HL-60/S4 treated with retinoic acid at 250 ng/mL for 4 days and 3 days (cell line): ENCODE results near the gene TCERG1L.

Source experiments
- in situ Hi-C: fragments of 300-500 bp; cut with MboI; formaldehyde crosslinking; loops from 2 replicates; pipeline ENCODE4 v1.7.0; 2022; ENCODE audit warnings: low sequenced_read_pairs

TCERG1L gene

DNA sequence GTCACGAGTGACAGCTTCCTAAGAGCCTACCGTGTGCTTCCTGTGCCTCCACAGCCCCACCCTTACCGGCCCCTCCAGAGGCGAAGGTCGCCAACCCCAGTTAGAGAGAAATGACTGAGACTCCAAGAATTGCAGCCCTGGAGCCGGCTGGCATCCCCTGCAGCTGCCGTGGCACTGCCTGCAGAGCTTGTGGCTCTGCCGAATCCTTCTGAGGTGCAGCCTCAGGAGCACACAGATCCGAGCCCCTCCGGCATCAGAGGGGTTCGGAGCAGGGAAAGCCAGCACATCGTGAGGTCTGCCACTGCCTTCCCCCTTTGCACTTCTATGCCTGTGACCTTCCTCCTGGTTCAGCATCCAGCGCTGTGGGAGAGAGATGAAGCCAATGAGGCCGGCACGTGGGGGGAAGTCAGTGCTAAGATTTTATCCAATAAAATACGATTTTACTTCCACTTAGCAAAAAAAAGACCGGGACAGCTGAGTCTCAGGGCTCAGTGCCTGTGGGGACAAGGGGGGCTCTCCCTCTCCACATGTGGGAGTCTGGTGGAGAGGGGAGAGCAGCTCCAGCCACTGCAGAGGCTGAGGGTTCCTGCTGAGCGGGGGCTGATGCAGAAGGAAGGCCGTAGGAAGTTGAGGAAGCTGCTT is 80.1 kb downstream of the TCERG1L start:
- in situ Hi-C loops: no loop called here

DNA sequence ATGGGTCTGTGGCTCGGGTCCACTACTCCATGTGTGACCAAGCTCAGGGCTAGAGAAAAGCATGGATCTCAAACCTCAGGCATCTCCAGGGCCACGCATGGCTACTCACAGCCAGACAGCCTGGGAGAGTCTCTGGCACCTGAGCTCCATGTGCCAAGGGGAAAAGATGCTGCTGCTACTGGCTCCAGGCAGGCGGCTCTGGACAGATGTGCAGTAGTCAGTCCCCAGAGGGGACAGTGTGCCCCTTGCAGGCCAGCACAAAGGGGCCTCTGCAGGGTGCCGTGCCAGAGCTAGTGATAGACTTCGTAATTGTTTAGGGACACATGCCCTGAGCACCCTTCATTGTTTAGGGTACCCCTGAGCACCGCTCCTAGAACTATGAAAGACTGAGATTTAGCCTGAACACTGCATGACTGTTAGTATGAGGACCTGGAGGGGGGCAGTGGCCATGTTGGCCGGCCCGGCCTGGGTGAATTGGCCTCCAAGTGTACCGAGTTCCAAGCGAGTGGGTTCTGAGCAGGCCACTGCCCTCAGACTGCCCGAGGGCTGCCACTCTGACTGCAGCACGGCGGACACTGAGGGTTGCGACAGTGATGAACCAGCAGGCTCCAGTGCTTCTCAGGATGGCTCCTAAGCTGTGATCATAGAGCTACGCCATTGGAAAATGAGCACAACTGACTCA is 80.7 kb downstream of the TCERG1L start:
- in situ Hi-C loops: no loop called here

GRCh38 chr10:131230166-131230565 is 81.4 kb downstream of the TCERG1L start:
- in situ Hi-C loops: no loop called here

- in situ Hi-C loops: no loop called here
Measured at GRCh38 chr10:131227163-131227740, 84.3 kb downstream of the TCERG1L start.

DNA sequence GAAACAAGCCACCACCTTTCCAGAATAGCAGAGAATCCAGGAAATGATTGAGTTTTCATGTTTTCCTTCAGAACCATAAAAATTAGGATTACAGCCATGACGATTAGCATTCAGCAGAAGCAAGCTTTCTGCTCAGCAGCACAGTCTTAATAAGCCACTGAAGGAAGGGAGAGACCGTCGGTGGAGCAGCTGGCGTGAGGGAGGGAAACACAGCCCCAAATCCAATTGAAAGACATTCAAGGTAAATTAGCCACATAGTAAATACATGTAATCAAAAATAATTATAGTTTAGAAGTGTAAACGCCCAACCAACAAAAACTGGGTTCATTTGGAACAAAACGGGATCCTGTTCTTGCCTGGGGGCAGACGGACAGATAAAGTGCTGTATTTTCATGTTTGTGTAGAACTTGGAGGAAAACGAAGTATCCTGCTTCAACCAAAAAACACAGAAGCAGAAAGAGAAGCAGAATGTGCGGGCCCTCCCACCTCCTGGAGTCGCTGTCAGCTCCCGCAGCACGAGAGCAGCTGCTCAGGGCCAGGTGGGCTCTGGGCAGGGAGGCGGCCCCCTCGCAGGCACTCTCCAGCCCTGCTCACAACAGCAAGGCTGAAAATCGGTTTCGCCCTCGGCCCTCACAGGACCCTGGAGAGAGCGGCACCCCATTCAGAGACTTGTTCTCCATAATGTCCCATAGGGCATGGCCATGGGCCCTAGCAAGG is 84.9 kb downstream of the TCERG1L start:
- in situ Hi-C loops: no loop called here

DNA sequence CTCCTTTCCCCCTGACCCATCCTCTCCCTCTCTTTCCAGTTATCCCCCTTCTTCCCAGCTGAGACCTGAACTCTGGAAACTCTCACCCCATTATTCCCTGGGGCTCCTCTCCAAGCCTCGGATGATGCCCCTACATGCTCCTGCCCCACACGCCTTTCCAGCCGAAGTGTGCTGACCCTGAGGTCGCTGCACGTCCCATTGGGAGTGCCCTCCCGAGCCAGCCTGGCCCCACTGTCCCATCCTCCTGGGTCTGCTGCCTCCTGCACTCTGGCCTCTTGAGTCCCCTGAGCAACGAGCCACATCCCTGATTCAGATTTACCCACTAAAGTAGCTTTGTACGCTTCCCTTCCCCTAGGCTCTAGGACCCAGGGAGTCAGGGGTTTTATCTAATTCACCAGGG is 87.4 kb downstream of the TCERG1L start:
- in situ Hi-C loops: no loop called here

- in situ Hi-C loops: no loop called here
Measured at GRCh38 chr10:131223422-131223821, 88.1 kb downstream of the TCERG1L start.

- in situ Hi-C loops: no loop called here
Measured at GRCh38 chr10:131222986-131223385, 88.5 kb downstream of the TCERG1L start.

DNA sequence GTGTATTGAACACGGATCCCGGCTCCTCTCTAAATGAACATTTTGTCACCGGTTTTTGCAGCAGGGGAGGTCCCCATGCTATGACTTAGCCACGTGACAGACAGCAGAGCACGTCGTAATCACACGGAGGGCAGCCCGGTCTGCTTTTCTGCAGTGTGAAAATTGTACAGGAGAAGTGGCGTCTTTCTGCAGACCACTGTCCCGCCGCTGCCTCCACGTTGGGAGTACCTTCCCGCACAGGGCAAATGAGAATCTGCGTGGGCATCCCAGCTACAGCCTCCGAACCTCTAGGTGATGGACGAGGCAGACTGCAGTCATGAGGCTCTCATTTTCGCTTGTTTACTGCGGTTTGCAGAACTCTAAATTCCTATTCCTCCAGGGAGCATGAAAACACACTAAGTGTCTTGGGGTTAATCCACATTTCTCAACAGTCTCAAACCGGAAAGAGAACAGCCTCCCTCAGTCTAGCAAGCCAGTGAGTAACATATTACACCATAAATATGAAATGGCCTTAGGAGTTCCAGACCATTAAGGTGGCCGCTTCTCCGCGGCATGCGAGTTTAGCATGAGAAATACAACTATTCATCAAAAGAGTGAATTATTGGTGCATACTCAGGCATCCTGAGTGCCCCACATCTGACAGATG is 89.8 kb downstream of the TCERG1L start:
- in situ Hi-C loops: no loop called here

GRCh38 chr10:131220601-131221171 is 90.8 kb downstream of the TCERG1L start:
- in situ Hi-C loops: no loop called here

DNA sequence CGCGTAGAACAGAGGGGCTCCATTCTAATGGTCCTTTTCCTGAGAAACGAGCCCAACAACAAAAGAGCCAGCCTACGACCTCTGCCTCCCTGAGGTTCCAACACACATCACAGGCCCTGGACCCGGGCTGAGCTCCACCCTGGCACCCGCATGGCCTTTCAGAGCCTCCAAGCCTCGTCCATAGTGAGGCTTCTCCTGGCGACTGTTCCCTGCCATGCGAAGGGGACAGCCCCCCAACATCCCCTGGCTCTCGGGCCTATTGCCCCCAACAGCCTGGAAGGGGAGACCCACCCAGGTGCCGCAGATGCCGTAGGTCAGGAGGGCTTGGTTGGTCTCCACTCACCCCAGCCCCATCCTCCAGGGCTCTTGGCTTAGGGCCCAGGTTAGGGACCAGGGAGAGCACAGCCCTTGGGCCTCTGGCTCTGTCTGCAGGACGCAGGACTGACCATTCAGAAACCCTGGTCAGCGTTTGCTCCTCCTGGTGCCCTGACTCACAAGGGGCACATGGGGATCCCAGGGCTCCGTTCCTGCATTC is 91.5 kb downstream of the TCERG1L start:
- in situ Hi-C loops: no loop called here

DNA sequence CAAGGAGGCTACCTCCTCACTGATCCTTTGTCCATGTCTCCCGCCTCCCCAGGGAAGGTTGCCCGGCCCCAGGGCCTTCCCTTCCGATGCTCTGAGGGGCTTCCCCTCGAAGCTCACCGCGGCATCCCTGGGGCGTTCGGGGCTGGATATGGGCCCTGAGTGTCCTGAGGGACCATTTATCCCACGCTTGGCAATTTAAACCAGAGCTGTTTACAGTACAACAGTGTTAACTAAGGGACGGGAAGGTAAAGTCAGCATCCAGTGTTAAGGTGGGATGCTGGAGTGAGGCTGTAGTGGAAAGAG is 92.0 kb downstream of the TCERG1L start:
- in situ Hi-C loops: no loop called here

DNA sequence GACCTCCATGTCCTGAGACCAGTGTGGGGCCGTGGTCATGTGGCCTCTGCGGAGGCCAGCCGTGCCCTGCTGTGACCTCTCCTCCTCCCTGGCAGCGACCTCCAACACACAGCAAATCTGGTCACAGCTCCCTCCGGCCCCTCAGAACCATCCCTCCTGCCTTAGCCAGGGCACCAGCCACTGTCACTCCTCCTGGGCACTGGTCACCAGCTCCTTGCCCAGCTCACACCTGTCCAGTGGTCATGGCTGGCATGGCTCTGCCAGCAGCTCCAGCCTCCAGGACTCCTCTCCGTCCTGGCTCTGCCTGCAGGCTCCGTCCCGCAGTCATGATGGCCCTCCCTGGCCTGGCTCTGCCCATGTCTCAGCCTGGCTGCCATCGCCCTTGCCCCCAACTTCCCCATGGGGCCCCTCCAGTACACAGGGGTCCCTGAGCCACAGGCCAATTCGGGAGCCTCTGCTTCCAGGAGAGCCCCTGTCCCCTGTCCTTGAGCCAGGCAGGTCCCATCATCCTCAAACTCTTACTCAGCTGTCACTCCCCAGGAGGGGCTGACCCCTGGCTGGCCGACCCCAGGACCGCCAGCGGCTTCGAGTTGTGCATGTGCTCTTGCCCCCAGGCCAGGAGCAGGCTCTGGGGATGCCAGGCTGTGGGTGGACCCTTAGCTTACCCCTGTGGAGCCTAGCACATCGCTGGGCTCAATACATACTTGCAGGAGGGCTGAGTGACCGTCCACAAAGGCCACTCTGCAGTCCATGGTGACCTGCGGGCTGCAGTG is 92.5 kb downstream of the TCERG1L start:
- in situ Hi-C loops: no loop called here

GRCh38 chr10:131216681-131217230 is 94.8 kb downstream of the TCERG1L start:
- in situ Hi-C loops: no loop called here

DNA sequence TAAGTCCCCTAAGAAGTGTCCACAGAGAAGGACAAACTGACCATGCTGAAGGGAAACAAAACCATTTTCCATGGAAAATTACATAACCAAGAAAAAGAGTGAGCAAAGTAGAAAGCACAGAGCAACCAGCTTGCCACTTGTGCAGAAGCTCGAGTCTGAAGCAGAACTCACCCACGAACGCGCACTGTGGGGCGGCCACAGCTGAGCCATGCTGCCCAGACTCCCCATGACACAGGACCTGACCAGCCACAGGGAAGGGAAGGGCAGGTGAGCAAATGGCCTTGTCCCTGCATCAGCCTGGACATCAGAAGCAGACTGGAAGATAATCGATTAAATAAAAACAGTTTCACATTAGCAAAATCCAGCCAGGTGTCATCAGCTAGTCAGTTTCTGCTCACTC is 95.7 kb downstream of the TCERG1L start:
- in situ Hi-C loops: no loop called here

DNA sequence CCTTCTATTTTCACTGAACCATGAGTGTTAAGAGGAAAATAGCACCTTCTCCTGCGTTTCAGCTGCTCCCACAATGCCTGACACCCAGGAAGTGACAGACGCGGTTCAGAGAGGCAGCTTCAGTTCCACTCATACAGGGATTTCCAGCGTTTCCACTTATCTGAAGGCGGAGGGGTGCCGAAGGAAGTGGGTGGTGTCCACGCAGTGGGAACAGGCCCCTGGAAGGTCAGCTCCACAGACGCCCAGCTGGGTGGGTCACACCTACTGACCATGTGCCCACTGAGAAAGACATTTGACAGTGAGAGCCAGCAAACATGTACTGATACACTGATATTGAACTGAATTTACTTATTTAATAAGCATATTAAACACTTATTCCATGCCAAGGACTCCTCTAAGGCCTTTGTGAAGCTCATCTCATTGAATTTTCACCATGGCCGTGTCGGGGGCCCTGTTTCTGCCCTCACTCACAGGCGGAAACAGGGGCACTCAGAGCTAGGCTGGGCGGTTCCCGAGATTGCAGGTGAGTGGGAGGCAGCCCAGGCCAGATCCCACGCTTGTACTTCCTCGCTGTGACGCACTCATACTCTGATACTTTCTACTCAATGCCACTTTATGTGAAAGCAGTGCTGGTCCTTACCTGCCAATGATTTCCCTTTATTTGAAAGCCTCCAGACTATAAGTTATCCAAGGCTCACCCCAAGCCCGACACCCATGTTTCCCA is 96.8 kb downstream of the TCERG1L start:
- in situ Hi-C loops: no loop called here

DNA sequence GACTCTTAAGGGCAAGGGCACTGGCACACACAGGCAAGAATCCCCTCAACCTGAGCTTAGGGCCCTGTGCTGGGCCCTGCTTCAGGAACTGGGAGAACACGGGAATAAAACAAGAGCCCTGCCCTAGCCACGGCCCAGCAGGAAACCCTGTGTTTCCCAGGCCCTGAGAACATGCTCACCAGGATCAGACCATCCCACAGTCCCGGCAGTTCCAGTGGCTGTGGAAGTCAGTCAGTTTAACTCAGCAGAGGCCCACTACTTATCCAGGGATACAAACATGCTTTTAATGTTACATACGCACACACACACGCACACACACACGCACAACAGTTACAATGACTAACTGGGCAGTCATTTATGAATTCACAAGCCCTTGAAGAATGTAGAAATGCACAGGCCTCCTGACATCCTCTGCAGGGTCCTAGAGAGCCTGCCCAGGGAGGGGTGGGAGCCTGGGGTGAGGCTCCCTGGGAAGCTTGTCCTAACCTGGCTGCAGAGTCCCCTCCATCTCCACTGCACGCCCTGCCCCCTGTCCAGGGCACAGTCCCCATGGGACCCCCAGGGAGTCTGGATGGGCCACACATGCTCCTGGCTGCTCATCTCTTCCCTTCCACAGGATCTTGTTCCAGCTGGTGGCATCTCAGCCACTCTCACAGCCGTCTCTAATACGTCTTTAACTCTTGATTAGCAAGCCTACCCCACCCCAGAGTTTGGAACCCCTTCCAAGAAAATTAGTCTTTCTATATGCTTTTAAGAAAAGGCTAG is 97.6 kb downstream of the TCERG1L start:
- in situ Hi-C loops: no loop called here

GRCh38 chr10:131212763-131213325 is 98.7 kb downstream of the TCERG1L start:
- in situ Hi-C loops: no loop called here
